GM19193 (cell line): ENCODE data around the gene TAB2.

Source experiments
- POLR2A ChIP-seq: IDR thresholded peaks from 4 replicates; pipeline ENCODE4 v1.6.1; 2011; ENCODE audit not compliant: insufficient read depth, insufficient read length; ENCODE audit errors: extremely low read depth

The TAB2 gene

DNA sequence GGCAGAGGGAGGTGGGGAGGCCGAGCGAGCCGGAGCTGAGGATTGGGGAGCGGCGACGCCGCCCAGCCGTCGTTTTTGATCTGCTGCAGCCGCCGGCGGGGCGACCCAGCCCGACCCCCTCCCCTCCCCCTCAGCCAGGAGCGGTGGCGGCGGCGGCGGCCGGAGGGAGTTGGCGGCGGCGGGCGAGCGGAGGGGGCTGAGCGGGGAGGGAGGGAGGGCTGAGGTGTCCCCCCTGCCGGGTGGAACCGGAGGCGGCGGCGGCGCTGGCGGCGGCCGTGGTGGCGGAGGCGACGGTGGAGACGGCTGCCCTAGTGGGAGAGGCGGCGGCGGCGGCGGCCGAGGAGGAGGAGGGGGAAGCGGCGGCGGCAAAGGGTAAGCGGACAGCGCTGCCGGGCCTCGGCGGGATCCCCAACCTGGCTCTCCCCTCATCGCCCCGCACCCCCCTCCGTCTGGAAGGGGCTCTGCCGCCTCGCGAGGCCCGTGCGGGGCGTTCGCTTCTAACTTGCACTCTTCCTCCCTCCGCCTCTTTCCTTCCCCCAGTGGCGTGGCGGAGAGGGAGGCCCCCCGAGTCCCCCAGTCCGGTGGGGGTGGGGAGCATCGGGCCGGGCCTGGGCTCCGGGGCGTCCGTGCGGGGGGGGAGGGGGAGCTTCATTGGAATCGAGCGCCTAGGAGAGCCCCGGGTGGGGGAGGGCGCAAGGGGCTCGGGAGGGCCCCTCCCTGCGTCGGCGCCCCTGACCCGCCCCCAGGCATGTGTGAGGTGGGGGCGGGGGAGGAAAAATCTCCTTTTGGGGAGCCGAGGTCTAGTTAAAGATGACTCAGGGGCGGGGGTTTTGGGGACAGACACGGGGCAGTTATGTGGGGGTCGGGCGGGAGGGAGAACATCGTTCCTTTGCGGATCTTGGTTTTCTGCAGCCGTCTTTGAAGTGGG, at the start of gene TAB2:
TAB2 (plus strand) TSS at position 69 of the 928 bp plus-strand sequence. CDS start 52,286 bp downstream, outside the sequence.
- TF ChIP-seq POLR2A: peak; percentile 38

- no peak for TF ChIP-seq POLR2A
These were observed 49.4 kb upstream of the TAB2 start for GRCh38 chr6:149268146-149268545.

DNA sequence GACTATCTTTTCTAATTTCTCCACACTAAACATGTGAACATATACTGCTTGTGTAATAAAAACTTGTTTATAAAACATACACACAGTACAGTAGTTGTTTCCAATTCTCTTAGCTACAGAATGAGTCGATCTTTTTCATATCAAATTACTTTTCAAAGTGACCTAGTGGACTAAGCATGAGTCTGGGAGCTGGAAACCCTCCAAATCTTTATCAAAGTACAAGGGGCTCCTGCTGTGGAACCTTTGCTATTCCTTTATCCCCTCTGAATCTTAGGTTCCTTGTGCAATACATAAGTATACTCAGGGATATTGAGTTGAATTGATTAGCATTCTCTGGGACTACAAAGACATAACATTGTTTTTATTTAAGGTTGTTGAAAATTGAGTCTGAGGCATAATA, 48.7 kb upstream of the TAB2 start:
- TF ChIP-seq POLR2A: no peak

DNA sequence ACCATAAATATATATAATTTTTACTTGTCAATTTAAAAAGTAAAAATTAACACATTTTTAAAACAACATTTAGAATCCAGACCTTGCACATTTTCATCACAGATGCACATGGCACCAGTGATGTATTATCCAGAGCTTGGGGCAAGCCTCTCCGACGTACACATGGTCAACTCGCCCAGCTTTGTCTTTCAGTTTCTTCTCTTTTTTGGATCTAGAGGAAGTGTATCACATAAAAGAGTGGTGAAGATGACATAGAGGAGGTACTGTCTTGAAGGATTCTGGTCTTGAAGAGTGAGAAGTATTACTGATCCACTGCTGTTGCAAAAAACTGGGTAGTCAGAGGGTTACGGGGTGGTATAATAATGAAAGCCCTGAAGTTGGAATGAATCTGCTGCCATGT, 46.9 kb upstream of the TAB2 start:
- no peak for TF ChIP-seq POLR2A

GRCh38 chr6:149271348-149272340, 45.9 kb upstream of the TAB2 start:
- no peak for TF ChIP-seq POLR2A

- no peak for TF ChIP-seq POLR2A
These were observed 44.2 kb upstream of the TAB2 start for GRCh38 chr6:149273318-149273717.

- TF ChIP-seq POLR2A: no peak
These were observed 41.9 kb upstream of the TAB2 start for GRCh38 chr6:149275621-149276020.

GRCh38 chr6:149277621-149278020, 39.9 kb upstream of the TAB2 start:
- TF ChIP-seq POLR2A: no peak

GRCh38 chr6:149278997-149279396, 38.5 kb upstream of the TAB2 start:
- no peak for TF ChIP-seq POLR2A

DNA sequence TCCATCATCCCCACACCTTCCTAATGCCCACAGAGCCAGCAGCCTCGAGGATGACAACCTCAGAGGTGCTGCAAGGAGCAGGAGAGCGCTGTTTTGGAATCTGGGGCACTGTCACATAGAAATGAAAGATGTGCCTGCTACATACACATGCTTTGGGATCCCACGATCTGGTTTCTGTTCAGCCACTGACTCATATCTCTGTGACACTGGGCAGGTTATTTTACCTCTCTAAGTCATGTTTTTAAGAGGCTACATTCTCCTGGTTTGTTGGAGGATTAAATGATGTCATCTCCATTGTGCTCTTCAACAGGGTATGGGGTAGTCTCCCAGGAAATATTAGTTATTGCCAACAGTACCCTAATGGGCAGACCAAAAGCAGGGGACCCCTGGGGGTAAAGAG, 32.6 kb upstream of the TAB2 start:
- TF ChIP-seq POLR2A: no peak

DNA sequence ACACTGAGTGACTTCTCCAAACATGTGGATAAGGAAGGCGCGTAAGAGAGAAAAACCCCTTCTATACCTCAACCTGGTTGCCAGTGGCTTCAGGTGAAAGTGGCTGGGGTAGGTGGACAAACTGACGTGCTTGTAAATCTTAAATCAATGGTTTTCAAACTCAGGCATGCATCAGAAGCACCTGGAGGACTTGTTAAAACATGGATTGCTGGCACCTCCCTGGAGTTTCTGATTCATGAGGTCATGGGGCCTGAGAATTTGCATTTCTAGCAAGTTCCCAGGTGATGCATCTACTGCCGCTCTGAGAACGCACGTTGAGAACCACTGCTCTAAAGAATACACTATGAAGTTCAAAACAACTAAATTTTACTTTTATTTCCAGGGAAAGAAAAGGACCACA, 31.9 kb upstream of the TAB2 start:
- TF ChIP-seq POLR2A: no peak

- TF ChIP-seq POLR2A: no peak
These were observed 30.6 kb upstream of the TAB2 start for GRCh38 chr6:149286905-149287304.

DNA sequence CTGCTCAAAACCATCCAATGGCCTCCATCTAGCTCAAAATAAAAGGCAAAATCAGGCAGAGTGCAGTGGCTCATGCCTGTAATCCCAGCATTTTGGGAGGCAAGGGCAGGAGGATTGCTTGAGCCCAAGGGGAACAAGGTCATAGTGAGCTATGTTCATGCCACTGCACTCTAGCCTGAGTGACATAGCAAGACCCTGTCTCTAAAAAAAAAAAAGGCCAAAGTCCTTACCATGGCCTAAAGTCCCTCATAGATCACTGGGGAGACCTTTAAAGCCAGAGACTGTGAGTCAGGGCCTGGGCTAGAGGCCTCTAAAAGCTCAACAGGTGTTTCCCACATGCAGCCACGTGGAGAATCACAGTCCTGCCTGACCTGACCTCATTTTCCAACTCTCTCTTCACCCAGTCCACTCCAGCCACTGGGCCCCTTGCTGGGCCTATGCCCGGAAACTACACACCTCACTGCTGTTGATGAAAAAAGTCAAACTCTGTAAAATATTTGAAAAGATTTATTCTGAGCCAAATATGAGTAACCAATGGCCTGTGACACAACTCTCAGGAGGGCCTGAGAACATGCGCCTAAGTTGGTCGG, 28.2 kb upstream of the TAB2 start:
- no peak for TF ChIP-seq POLR2A

- TF ChIP-seq POLR2A: no peak
These were observed 27.5 kb upstream of the TAB2 start for GRCh38 chr6:149289966-149290365.

DNA sequence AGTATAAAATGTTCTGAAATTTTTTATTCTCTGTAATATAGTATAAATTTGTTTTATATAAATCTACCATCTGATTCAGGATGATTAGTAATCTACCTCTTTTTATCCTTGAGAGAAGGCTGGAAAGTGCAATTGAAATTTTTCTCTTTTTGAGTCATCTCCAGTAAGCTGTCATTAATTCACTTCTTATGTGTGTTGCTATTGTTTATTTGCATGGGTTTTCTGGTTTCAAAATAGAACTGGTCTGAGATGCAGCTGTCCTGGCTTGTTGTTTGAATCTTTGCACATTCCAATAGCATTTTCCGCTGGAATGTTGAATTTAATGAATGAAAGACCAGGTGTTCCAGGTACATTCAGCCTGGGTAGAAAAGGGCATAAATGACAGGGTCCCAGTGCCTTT, 24.3 kb upstream of the TAB2 start:
- no peak for TF ChIP-seq POLR2A
